PC-3 (cell line): ENCODE measurements around the gene SLC45A2. TPM values are rescaled to one million over a fixed set of nuclear protein-coding genes. Genes with fewer than 3 reads are reported as not detected.

Experiments
- ATAC-seq: fragments of 200-7000 bp; cut with Tn5 transposase; 2 replicates; pipeline ENCODE4 v1.9.1; 2020; ENCODE audit warnings: mild to moderate bottlenecking, moderate library complexity
- BruUV-seq: library from RNA; stranded (reverse); fragments of 400-500 nt; replicated peaks from 2 replicates; lab custom pipeline; 2021; lab: Mats Ljungman, UMichigan
- CTCF ChIA-PET: fragments of 300-600 bp; sonication (Branson Sonifier 250); formaldehyde crosslinking; loops from one replicate; lab custom pipeline; 2022; ENCODE audit warnings: antibody characterized with exemption; lab: Charles Lee
- POLR2A ChIA-PET: fragments of 300-600 bp; sonication (Branson Sonifier 250); formaldehyde crosslinking; loops from one replicate; lab custom pipeline; 2022; ENCODE audit warnings: antibody characterized with exemption; ENCODE audit not compliant: unreplicated experiment; lab: Charles Lee
- DNase-seq: peaks from one replicate; pipeline ENCODE4 v3.0.0-alpha.2; 2015
- H2AFZ ChIP-seq: fragments of 300-600 bp; sonication (generic); 2 replicates; pipeline ENCODE4 v1.6.0; 2016; ENCODE audit warnings: antibody characterized with exemption, low read length
- H3F3A ChIP-seq: fragments of 300-600 bp; sonication (generic); one replicate; pipeline ENCODE4 v1.6.0; 2017; ENCODE audit warnings: antibody characterized with exemption, low read length, control low read depth, mild to moderate bottlenecking; ENCODE audit not compliant: unreplicated experiment
- H3K27ac ChIP-seq: fragments of 300-600 bp; sonication (generic); 2 replicates; pipeline ENCODE4 v1.5.1; 2016; ENCODE audit warnings: mild to moderate bottlenecking, low read length
- H3K27me3 ChIP-seq: fragments of 300-600 bp; sonication (generic); 2 replicates; pipeline ENCODE4 v1.6.1; 2016; ENCODE audit warnings: low read length, mixed read lengths
- H3K36me3 ChIP-seq: fragments of 300-600 bp; sonication (generic); 2 replicates; pipeline ENCODE4 v1.6.1; 2016; ENCODE audit warnings: low read depth, mixed run types, low read length, mixed read lengths
- H3K4me1 ChIP-seq: fragments of 300-600 bp; sonication (generic); 2 replicates; pipeline ENCODE4 v1.5.1; 2016; ENCODE audit warnings: low read length; ENCODE audit not compliant: insufficient read depth
- H3K4me2 ChIP-seq: fragments of 300-600 bp; sonication (generic); 2 replicates; pipeline ENCODE4 v1.6.0; 2016; ENCODE audit warnings: low read length
- H3K4me3 ChIP-seq: fragments of 300-600 bp; sonication (generic); 2 replicates; pipeline ENCODE4 v1.5.1; 2016; ENCODE audit warnings: mild to moderate bottlenecking, low read length, mixed read lengths
- H3K79me2 ChIP-seq: fragments of 300-600 bp; sonication (generic); 2 replicates; pipeline ENCODE4 v1.6.1; 2017; ENCODE audit warnings: low read length, mixed read lengths
- H3K9ac ChIP-seq: fragments of 300-600 bp; sonication (generic); 2 replicates; pipeline ENCODE4 v1.6.0; 2016; ENCODE audit warnings: mild to moderate bottlenecking, low read length
- H3K9me2 ChIP-seq: fragments of 300-600 bp; sonication (generic); replicated peaks from 2 replicates; pipeline ENCODE4 v1.6.1; 2016; ENCODE audit warnings: mixed run types, low read length, mixed read lengths
- H3K9me3 ChIP-seq: fragments of 300-600 bp; sonication (generic); 2 replicates; pipeline ENCODE4 v1.6.1; 2016; ENCODE audit warnings: low read length, mixed read lengths
- H4K20me1 ChIP-seq: fragments of 300-600 bp; sonication (generic); 2 replicates; pipeline ENCODE4 v1.6.1; 2016; ENCODE audit warnings: low read length, mixed read lengths
- CTCF ChIP-seq: fragments of 300-600 bp; sonication (generic); conservative IDR thresholded peaks from 2 replicates; pipeline ENCODE4 v1.5.1; 2017; ENCODE audit warnings: antibody characterized with exemption, low read depth, mild to moderate bottlenecking, low read length
- EZH2 ChIP-seq: fragments of 300-600 bp; sonication (generic); IDR thresholded peaks from one replicate; pipeline ENCODE4 v1.6.1; 2017; ENCODE audit warnings: antibody characterized with exemption, mild to moderate bottlenecking, low read length; ENCODE audit not compliant: unreplicated experiment
- EZH2phosphoT487 ChIP-seq: fragments of 300-600 bp; sonication (generic); IDR thresholded peaks from 2 replicates; pipeline ENCODE4 v1.6.1; 2018; ENCODE audit warnings: mild to moderate bottlenecking, antibody characterized with exemption, low read length, borderline replicate concordance
- intact Hi-C: fragments of 100-400 bp; cut with micrococcal nuclease; formaldehyde crosslinking; loops from 2 replicates; pipeline ENCODE4 v1.9.0; 2023
- total RNA-seq: library from RNA; depleted of rRNA; stranded (reverse); fragments of >200 nt; gene quantifications from 2 replicates; pipeline ENCODE4 v1.2.3, GENCODE V29; 2014

SLC45A2 gene
- total RNA-seq, 1 experiment from 2014 or later = not detected

GRCh38 chr5:33944543-33945132 is 39.9 kb downstream of the SLC45A2 start:
- Histone ChIP-seq H2AFZ (no peak overlapping the region), H3F3A (no peaks in the 10 kb centered on the region), H4K20me1 (no peaks in the 10 kb centered on the region), H3K9me3 (no peaks in the 10 kb centered on the region), H3K9ac (no peak overlapping the region), H3K27ac (no peak overlapping the region), H3K79me2 (no peaks in the 10 kb centered on the region), H3K4me1 (no peaks in the 10 kb centered on the region), H3K9me2 (no peaks in the 10 kb centered on the region), H3K27me3 (peaks cover 4% of the 10 kb centered on the region; the same call in 1 of the 2 replicates), H3K4me3 (no peak overlapping the region), H3K4me2 (no peak overlapping the region), H3K36me3 (no peaks in the 10 kb centered on the region)
- no TSS peak for BruUV-seq
- intact Hi-C loops = no loop called here
- POLR2A ChIA-PET = no interaction called here
- DNase-seq (no peak), ATAC-seq (no peak)
- CTCF ChIA-PET = no interaction called here
- TF ChIP-seq CTCF = no peak
- no peak for TF ChIP-seq EZH2phosphoT487
- TF ChIP-seq EZH2 = no peak

- no peaks in the 10 kb centered on the region for H3K79me2 ChIP-seq
- H3K4me2 ChIP-seq = no peak overlapping the region
- H2AFZ ChIP-seq = no peak overlapping the region
- H3K27me3 ChIP-seq = no peaks in the 10 kb centered on the region
- no peaks in the 10 kb centered on the region for H3F3A ChIP-seq
- ChIA-PET CTCF (no interaction called here), POLR2A (no interaction called here)
- BruUV-seq = no TSS peak
- TF ChIP-seq CTCF (no peak), EZH2 (no peak), EZH2phosphoT487 (no peak)
- H3K9me2 ChIP-seq = no peaks in the 10 kb centered on the region
- H3K9me3 ChIP-seq = no peaks in the 10 kb centered on the region
- no peak overlapping the region for H3K9ac ChIP-seq
- no peak overlapping the region for H3K27ac ChIP-seq
- H3K4me3 ChIP-seq = no peak overlapping the region
- DNase-seq (no peak), ATAC-seq (no peak)
- intact Hi-C loops = no loop called here
- H4K20me1 ChIP-seq = no peaks in the 10 kb centered on the region
- H3K36me3 ChIP-seq = no peaks in the 10 kb centered on the region
- H3K4me1 ChIP-seq = no peaks in the 10 kb centered on the region
Observed at GRCh38 chr5:33941090-33941489, 43.4 kb downstream of the SLC45A2 start.

GRCh38 chr5:33939556-33940262 is 44.8 kb downstream of the SLC45A2 start:
- no peak overlapping the region for H3K4me3 ChIP-seq
- no peaks in the 10 kb centered on the region for H3K79me2 ChIP-seq
- BruUV-seq = no TSS peak
- H3K36me3 ChIP-seq = no peaks in the 10 kb centered on the region
- H3K27me3 ChIP-seq = no peaks in the 10 kb centered on the region
- peak; percentile 27 for DNase-seq
- no peak overlapping the region for H3K9ac ChIP-seq
- no peak overlapping the region for H3K4me2 ChIP-seq
- ChIA-PET CTCF (no interaction called here), POLR2A (no interaction called here)
- intact Hi-C loops = no loop called here
- no peaks in the 10 kb centered on the region for H4K20me1 ChIP-seq
- no peaks in the 10 kb centered on the region for H3F3A ChIP-seq
- no peak overlapping the region for H3K27ac ChIP-seq
- no peak for TF ChIP-seq EZH2phosphoT487
- TF ChIP-seq CTCF = no peak
- TF ChIP-seq EZH2 = no peak
- H3K9me2 ChIP-seq = no peaks in the 10 kb centered on the region
- H3K9me3 ChIP-seq = no peaks in the 10 kb centered on the region
- ATAC-seq = no peak
- H3K4me1 ChIP-seq = no peaks in the 10 kb centered on the region
- H2AFZ ChIP-seq = no peak overlapping the region
